AG08395 (cell line): Measurements from ENCODE around the gene NLRP13.
"Not testable (repeated sequence)": the region's sequence is repeated elsewhere in the genome, so short reads cannot be mapped to it uniquely, and the experiment has no call there.

ENCODE experiments used
- DNase-seq: peaks from one replicate; pipeline ENCODE4 v3.0.0; 2012; ENCODE audit warnings: mixed read lengths, low spot score

NLRP13 gene, protein sequence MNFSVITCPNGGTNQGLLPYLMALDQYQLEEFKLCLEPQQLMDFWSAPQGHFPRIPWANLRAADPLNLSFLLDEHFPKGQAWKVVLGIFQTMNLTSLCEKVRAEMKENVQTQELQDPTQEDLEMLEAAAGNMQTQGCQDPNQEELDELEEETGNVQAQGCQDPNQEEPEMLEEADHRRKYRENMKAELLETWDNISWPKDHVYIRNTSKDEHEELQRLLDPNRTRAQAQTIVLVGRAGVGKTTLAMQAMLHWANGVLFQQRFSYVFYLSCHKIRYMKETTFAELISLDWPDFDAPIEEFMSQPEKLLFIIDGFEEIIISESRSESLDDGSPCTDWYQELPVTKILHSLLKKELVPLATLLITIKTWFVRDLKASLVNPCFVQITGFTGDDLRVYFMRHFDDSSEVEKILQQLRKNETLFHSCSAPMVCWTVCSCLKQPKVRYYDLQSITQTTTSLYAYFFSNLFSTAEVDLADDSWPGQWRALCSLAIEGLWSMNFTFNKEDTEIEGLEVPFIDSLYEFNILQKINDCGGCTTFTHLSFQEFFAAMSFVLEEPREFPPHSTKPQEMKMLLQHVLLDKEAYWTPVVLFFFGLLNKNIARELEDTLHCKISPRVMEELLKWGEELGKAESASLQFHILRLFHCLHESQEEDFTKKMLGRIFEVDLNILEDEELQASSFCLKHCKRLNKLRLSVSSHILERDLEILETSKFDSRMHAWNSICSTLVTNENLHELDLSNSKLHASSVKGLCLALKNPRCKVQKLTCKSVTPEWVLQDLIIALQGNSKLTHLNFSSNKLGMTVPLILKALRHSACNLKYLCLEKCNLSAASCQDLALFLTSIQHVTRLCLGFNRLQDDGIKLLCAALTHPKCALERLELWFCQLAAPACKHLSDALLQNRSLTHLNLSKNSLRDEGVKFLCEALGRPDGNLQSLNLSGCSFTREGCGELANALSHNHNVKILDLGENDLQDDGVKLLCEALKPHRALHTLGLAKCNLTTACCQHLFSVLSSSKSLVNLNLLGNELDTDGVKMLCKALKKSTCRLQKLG

DNA sequence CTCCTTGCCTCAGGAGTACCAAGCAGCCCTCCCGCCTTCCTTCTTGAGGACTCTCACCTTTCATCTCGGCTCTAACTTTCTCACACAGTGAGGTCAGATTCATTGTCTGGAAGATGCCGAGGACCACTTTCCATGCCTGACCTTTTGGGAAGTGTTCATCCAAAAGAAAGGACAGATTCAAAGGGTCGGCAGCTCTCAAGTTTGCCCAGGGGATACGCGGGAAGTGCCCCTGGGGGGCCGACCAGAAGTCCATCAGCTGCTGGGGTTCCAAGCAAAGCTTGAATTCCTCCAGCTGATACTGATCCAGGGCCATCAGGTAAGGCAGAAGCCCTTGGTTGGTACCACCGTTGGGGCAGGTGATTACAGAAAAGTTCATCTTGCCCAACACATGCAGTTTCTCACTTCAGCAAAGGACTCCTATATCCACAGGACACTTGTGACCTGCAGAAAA lies at the start of gene NLRP13:
Gene NLRP13 (minus strand): TSS at position 401 of the 451 bp plus-strand sequence. CDS start 25 bp downstream, at position 376.
- DNase-seq, result no peak

DNA sequence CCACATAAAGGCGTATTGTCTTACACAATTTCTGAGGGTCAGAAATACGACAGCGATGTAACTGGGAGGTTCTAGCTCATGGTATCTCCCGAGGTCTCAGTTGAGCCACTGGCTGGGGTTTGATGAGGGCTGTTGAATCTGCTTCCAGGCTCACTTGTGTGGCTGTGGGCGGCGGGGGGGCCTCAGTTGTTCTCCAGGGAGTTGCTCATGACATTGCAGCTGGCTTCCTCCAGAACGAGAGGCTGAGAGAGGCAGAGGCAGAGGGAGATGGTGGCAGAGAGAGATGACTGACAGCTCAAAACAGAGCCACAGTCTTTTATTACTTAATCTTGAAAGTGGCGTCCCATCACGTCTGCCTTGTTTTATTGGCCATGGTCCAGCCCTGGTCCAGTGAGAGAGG lies 48.3 kb upstream of the NLRP13 start:
- no peak for DNase-seq

DNA sequence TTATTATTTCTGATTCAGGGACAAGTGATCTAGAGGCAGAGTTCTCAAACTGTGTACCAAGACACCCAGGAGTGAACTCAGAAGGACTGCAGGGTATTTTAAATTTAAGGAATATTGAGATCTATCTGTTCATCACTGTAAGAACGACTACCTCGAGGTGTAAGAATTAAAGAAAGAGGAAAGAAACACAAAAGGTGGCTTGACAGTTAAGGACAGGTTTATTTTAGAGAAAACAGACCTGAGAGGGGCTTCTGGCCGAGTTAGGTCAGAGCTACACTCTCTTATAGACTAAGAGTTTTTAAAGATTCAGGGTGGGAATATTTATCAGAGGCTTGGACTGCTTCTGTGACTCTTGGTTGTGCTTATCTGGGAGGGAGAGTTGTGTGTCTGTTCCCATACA lies 41.8 kb upstream of the NLRP13 start:
- no peak for DNase-seq

DNA sequence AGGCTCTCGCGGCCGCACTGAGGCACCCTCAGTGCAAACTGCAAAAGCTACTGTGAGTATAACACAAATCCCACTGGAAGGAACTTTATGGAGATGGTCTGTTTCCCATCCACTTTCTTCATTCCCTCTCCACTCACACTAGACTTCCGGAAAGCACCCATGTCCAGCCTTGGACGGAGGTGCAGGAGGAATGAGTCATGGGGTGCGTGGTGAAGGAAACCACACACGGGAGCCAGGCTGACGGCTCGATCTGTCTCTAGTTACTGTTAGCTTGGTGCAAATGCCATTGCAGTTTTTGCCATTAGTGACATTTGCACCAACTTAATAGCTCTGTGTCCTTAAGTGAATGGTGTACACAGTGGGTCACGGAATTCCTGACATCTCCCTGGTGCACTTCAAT lies 30.1 kb upstream of the NLRP13 start:
- no peak for DNase-seq

DNA sequence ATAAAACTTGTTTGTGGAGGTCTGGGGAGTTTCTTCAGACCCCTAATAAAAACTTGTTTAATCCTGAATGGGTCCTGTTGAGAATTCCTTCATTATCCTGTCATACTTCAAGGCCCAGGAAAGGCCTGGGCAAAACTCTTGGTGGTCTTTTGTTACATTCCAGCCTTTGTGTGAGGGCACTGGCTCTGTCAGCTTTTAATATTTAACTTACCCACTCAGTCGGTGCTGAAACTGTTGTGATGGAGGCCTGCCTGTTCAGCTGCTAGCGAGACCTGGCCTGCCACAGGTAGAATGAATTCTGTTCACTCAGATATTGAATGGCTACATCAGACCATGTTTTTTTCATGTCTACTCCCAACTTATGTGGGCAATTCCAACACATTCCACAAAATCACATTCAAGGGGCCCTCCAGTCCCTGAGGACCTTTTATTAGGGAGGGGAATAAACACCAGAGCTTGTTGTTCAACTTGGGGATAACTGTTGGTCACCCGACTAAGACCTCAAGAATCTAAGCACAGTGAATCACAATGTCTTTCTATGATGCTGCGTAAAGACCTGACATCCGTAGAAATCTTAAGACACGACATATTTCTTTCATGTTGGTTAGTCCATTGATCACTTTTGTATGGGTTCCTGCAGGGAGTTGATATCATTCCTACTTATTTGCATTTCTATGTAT lies 28.0 kb upstream of the NLRP13 start:
- no peak for DNase-seq

DNA sequence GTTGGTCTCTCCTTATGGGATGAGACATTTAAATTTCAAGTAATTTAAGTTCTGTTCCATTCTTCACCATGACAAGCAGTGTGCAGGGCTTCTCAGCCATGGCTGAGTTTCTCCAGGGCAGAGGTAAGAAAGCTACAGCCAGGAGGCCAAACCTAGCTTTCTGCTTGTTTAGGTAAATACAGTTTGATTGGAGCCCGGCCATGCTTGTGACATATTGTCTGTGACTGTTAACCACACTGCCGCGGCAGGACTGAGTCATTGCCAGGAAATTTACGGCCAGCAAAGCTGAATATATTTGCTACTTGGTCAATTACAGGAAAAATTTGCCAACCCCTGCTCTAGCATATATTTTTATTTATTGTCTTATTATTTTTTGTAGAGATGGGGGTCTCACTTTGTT lies 26.2 kb upstream of the NLRP13 start:
- no peak for DNase-seq

DNA sequence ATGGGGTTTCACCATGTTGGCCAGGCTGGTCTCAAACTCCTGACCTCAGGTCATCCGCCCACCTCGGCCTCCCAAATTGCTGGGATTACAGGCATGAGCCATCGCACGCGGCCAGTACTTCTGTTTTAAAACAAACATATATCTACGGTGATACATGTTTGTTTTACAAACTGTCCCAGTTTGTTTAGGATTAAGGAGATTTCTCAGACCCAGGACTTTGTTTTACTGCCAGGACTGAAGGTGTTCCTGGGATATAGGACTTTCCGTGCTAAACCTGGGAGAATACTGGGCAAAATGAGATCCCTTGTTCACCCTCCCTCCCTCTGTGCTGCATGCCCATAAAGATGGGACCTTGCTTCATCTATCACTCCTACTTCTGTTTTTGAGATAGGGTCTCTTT lies 24.3 kb upstream of the NLRP13 start:
- no peak for DNase-seq

DNA sequence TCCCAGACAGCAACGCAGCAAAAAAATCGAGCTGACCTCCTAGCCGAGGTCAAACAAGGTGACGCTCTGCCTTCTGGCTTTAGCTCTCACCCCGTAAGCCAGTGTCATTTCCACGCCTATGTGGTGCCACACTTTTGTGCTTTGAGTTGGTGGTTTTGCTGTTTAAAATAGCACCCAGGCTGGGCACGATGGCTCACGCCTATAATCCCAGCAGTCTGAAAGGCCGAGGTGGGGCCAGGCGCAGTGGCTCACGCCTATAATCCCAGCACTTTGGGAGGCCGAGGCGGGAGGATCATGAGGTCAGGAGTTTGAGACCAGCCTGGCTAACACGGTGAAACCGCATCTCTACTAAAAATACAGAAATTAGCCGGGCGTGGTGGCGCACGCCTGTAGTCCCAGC lies 18.4 kb upstream of the NLRP13 start:
- not testable (repeated sequence) for DNase-seq

DNA sequence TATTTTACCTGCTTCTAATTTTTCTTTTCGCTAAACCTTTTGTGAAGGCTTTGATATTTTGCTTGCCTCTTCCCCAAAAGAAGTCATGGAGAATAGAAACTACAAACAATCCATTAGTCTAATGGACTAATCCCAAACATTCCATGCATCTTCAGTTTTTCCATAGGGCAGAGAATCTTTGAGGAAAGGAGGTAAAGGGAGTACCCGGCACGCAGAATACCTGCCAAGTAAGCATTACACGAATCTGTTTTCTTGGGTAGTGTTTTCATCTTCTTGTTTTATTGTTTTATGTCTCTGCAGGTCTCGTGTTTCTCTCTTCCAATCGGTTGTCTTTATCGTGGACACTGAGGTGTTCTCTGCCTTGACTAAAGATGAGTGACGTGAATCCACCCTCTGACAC lies 15.4 kb upstream of the NLRP13 start, which contains the start of gene NLRP8:
Gene NLRP8 (plus strand): TSS at position 301 of the 400 bp plus-strand sequence.
- DNase-seq, result no peak

DNA sequence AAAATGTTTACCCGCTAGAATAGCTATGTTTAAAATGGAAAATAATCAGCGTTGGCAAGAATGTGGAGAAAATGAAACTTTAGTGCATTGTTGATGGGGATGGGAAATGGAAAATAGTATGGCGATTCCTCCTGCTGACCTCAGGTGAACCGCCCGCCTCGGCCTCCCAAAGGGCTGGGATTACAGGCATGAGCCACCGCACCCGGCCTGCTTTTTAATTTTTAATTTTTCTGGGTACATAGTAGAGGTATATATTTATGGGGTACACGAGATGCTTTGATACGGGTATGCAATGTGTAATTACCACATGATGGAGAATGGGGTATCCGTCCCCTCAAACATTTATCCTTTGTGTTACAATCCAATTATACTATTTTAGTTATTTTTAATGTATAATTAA lies 8.2 kb upstream of the NLRP13 start:
- DNase-seq, result no peak

DNA sequence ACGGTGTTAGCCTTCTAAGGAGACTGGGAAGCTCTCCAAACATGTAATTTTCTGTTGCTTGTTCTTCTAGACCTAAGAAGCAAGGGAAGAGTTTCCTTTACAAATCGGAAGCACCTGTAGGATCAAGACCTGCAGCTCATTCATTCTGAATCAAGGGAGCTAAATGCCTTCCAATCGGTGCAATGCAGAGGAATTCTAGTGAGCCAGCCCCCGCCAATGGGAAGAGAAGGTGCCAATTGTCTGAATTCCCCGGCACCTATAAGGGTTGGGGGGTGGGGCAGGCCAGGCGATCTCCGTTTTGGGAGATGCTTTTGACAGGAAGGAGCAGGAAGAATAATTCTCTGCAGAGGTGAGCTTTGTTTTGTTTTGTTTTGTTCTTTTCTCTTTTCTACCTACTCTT lies 7.1 kb upstream of the NLRP13 start:
- DNase-seq, result no peak

DNA sequence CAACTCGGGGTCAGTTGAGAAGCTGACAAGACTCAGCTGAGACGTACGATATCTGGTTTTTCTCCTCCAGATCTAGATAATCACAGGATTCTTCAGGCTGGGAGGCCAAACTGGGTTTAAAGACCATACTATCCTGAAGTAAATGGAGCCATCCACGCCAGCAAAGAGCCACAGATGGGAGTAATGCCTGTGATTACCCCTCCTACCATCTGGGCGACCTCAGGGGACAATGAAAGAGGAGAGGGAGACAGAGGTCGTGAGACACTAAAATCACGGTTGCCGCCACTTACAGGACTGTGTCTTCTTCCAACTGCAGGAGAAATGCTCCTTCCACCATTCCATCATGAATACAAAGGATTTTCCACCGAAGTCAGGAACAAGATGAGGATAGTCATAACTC lies 3.1 kb upstream of the NLRP13 start:
- DNase-seq, result no peak

DNA sequence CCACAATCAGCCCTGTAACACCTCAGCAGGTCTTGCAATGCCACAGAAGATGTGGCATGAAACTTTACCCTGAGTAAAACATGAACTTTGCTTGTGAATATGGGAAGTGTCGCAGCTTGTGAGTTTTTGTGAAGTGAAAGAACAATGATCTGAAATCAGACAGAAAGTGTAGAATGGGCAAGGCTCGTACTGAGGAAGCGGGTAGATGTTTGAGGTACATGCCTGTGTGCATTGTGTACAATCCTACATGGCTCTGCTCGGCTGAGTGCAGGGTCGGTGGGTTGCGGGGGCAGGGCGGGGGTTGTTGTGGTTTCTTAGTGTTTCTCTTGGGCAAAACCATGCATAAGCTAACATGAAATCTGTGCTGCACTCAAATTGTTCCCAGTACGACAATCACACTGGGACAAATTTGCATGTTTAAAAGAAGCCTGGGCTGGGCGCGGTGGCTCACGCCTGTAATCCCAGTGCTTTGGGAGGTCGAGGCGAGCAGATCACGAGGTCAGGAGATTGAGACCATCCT lies 1.1 kb downstream of the NLRP13 start:
- DNase-seq, result no peak

DNA sequence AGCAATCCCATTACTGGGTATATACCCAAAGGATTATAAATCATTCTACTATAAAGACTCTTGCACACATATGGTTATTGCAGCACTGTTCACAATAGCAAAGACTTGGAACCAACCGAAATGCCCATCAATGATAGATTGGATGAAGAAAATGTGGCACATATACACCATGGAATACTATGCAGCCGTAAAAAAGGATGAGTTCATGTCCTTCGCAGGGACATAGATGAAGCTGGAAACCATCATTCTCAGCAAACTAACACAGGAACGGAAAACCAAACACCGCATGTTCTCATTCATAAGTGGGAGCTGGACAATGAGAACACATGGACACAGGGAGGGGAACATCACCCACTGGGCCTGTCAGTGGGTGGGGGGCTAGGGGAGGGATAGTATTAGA lies 2.9 kb downstream of the NLRP13 start:
- not testable (repeated sequence) for DNase-seq

DNA sequence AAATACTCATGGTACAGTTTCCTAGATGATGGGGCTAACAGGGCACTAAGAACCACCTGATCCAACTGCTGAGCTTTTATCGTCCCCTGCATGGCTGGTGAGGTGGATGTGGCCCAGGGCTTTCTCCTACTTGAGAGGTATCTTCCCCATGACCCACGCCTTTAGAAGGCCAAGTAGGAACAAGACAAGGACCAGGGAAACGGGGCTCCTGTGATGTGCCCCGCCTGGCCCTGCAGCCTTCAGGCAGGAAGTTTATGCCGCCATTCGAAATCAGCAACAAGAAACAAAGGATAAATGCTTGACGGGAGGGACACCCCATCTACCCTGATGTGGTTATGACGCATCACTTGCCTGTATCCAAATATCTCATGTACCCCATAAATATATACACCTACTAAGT lies 4.1 kb downstream of the NLRP13 start:
- DNase-seq, result no peak

DNA sequence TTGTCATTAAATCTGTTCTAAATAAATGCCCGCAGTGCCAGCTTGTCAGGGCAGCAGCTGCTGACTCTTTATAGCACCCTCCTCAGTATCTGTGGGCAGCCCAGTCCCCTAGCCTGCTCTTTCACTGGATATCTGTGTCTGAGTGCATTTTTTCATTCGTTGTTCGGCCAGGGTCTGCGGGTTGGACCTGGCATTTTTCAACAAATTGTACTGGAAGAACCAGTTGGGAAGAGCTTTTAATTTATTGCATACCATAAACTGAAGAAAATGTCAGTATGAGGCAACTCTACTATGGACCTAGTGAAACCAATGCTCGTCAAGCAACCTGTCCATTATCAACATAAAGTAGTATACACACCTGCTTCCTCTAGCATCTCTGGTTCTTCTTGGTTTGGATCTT lies 8.6 kb downstream of the NLRP13 start:
- no peak for DNase-seq

DNA sequence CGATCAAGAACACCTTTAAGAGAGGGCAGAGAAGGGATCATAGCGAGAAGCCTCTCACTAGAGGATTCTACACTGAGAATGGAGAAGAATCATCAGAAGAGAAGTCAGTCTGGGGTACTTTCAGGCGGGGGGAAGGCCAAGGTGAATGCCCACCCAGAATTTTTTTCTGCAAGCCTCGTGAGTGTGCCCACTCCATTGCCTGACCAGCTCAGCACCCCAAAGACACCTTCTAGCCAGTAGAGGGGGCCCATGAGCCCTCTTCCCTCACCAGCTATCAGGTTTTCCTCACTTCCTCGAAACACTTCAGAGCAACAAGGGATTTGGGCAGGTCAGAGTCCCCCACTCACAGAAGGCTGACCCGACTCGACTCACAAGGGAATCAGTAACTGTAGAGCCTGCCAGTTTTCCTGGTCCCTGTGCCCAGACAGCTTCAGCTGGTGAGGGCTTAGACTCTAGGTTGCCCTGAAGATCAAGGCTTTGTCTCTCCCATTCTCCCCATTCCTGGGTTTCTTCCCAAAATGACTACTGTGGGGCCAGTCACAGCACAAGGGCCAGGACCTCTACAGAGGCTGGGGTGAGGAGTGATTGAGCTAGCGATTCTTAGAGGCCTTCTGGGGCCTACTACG lies 18.4 kb downstream of the NLRP13 start:
- DNase-seq, result no peak

DNA sequence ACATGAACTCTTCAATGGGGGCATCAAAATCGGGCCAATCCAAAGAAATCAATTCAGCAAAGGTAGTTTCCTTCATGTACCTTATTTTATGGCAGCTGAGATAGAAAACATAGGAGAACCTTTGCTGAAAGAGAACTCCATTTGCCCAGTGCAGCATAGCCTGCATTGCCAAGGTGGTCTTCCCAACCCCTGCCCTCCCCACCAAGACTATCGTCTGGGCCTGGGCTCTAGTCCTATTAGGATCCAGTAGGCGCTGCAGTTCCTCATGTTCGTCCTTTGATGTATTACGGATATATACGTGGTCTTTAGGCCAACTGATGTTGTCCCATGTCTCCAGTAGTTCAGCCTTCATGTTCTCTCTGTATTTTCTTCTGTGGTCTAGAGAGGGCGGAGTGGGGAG lies 19.2 kb downstream of the NLRP13 start:
- no peak for DNase-seq

DNA sequence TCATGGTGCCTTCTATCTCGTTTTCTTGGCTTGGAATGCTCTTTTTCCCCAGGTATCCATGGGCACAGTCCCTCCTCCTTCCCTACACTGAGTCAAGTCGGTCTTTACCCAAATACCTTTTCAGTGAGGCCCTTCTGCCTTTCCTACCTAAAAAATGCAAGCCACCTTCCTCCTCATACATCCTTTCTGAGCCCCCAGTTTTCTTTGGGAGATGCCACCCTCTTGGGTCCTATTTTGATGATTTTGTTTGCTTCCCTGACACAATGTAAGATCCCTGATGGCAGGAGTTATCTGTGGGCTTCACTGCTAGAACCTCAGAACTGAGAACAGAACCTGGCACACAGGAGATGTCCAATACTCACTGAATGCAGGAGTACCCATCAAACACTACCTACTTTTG lies 22.3 kb downstream of the NLRP13 start:
- no peak for DNase-seq

DNA sequence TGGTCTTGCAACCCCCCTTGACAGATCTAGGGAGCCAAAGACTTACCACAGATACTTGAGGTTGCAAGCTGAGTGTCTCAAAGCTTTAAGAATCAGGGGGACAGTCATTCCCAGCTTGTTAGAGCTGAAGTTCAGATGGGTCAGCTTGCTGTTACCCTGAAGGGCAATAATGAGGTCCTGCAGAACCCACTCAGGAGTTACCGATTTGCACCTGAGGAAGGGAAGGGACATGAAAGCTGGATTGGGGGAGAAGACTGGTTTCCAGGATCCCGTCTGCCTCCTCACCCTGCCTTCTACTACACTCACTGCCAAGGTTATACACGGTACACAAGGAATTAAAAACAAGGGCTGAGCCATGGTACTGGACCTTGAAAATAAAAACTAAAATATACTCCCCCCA lies 24.4 kb downstream of the NLRP13 start:
- DNase-seq, result no peak

DNA sequence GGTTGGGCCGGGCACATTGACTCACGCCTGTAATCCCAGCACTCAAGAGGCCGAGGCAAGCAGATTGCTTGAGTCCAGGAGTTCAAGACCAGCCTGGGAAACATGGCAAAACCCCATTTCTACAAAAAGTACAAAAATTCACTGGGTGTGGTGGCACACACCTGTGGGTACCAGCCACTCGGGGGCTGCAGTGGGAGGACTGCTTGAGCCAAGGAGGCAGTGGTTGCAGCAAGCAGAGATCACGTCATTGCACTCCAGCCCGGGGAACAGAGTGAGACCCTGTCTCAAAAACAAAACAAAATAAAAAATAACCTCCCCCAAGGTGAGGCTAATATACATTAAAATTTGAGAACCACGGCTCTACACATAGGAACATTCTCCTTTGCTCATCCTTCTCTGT lies 24.9 kb downstream of the NLRP13 start:
- DNase-seq, result no peak
